ENCODE measurements around the gene EPHA6.

EPHA6 gene

GRCh38 chr3:97235179-97235578, 420.8 kb downstream of the EPHA6 start:
- H3K4me3 ChIP-seq (ENCODE audit: low read depth, low read length), result no peak overlapping the region
- no peak for TF ChIP-seq CTCF (IDR thresholded peaks at IDR 0.05; ENCODE audit: insufficient read depth, low read depth, low read length, missing control alignments)
- no peak for DNase-seq (ENCODE audit: low read depth)

- no peak overlapping the region for H3K4me3 ChIP-seq (ENCODE audit: low read depth, low read length)
- no peak for DNase-seq (ENCODE audit: low read depth)
- TF ChIP-seq CTCF (IDR thresholded peaks at IDR 0.05; ENCODE audit: insufficient read depth, low read depth, low read length, missing control alignments), result no peak
These were observed 421.4 kb downstream of the EPHA6 start for GRCh38 chr3:97235611-97236315.

DNA sequence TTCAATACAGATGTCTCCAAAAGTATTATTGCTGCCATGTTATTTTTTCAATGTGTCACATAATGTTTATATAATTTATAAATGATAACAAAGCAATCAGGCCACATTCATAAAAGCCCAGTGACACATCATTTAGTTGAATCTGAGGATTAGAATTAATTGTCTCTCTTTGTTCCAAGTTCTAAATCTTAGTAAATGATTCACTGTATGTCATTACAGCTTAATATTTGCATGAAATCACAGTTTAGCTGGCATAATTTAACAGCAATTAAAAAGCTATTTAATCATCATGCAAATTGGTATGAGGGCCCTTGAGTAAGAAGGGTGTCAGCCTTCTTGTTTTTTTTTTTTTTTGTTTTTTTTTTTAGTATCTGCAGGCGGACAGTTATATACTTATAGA, 427.0 kb downstream of the EPHA6 start:
- no peak overlapping the region for H3K4me3 ChIP-seq (ENCODE audit: low read depth, low read length)
- DNase-seq (ENCODE audit: low read depth), result no peak
- TF ChIP-seq CTCF (IDR thresholded peaks at IDR 0.05; ENCODE audit: insufficient read depth, low read depth, low read length, missing control alignments), result no peak

GRCh38 chr3:97245201-97245910, 431.0 kb downstream of the EPHA6 start:
- no peak for DNase-seq (ENCODE audit: low read depth)
- H3K4me3 ChIP-seq (ENCODE audit: low read depth, low read length), result no peak overlapping the region
- no peak for TF ChIP-seq CTCF (IDR thresholded peaks at IDR 0.05; ENCODE audit: insufficient read depth, low read depth, low read length, missing control alignments)

GRCh38 chr3:97256060-97256459, 441.7 kb downstream of the EPHA6 start:
- DNase-seq (ENCODE audit: low read depth), result no peak
- no peak overlapping the region for H3K4me3 ChIP-seq (ENCODE audit: low read depth, low read length)
- TF ChIP-seq CTCF (IDR thresholded peaks at IDR 0.05; ENCODE audit: insufficient read depth, low read depth, low read length, missing control alignments), result no peak

DNA sequence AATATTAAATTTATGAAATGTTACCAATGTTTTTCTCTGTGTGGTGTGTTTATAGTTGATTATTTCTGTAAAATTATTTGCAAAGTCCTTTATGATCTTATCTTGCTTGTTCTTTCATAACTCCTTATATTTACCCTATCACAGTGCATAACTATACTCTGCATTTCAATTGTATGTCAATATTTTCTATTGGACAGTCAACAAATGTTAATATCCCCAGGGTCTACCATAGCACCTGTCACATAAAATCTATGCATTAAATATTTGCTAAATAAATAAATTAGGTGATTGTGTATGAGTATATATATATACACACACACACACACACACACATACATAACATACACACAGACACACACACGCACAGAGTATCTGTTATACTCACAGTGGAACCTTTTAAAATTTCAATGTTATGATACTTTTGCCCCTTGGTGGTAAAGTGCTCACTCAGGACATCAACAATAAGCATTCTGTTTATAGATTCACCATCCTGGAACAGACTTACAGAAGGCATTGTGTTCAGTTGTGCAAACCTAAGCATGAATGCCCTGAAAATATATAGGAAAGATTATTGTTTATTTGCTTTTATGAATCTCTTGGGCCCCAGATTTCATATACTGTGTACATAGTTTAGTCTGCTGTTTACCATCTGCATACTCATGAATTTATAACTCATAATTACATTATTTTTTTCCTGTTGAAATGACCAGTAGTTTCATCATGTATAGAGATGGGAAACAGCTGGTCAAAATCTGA, 443.7 kb downstream of the EPHA6 start:
- H3K4me3 ChIP-seq (ENCODE audit: low read depth, low read length), result no peak overlapping the region
- no peak for TF ChIP-seq CTCF (IDR thresholded peaks at IDR 0.05; ENCODE audit: insufficient read depth, low read depth, low read length, missing control alignments)
- DNase-seq (ENCODE audit: low read depth), result no peak

Measured in GM12865 (cell line).